ENCODE measurements around the gene LRRTM2. TPM values are rescaled to one million over a fixed set of nuclear protein-coding genes. Genes with fewer than 3 reads are reported as not detected.
"Not testable (repeated sequence)": the region's sequence is repeated elsewhere in the genome, so short reads cannot be mapped to it uniquely, and the experiment has no call there.

Gene LRRTM2
- total and polyA plus RNA-seq, 5 donors = 0.07 to 0.31 (median 0.17) TPM; not detected in 2

DNA sequence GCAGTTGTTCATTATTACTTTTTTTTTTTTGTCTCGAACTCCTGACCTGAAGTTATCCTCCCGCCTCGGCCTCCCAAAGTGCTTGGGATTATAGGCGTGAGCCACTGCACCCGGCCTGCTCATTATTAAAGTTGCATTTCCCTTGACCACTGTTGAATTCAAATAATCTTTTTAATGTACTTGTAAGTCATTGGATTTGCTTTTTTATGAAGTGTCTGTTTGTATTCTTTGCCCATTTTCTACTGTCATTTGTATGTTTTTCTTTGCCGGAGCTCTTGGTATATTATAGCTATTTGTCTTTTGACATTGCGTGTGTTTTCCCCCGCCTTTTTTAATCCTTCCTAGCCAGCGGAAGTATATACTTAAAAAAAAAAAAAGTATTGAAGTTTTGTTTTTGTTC is 22.0 kb downstream of the LRRTM2 start:
- no peak overlapping the region for H3K4me3 ChIP-seq (ENCODE audit: low read length)

DNA sequence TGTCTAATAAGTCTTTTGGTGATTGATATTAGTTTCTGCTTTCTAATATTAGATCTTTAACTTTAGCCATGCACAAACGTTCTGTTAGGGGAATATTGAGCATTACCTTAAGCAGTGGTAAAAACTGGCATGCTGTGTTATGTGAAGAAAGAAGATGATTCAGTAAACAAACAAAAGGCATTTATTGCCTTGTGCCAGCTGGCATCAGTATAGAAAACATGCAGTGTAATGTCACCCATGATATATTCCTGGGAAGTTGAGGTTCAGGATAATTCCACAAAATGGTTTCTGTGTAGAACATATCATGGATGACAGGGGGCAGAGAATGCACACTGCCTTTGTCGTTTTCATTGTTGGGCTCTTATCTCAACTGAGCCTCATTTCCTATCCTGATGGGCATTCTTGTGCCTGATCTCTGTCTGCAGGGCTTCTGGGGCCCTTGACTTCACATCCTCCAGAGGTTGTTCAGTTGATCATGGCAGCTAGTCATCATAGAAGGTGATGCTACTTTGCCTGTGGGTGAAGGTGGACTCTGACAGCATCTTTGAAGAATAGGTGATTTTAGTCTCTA is 24.2 kb downstream of the LRRTM2 start:
- H3K27ac ChIP-seq (ENCODE audit: low read length) = peak overlapping the region; percentile 27
- DNase-seq (no peak), ATAC-seq (no peak)
- intact Hi-C loops (cut with DNase I) = no loop called here
- H3K4me1 ChIP-seq (ENCODE audit: control insufficient read depth, insufficient read depth, low read length) = no peaks in the 10 kb centered on the region
- H3K9me3 ChIP-seq (ENCODE audit: control insufficient read depth, low read length) = no peaks in the 10 kb centered on the region
- no peaks in the 10 kb centered on the region for H3K27me3 ChIP-seq (ENCODE audit: control insufficient read depth, insufficient read depth)
- WGBS = 27% methylated on average over 2 of the region's 2 CpGs
- H3K4me3 ChIP-seq (ENCODE audit: low read length) = no peak overlapping the region

More for the DNA sequence above, 22.0 kb downstream of the LRRTM2 start:
- no peak overlapping the region for H3K27ac ChIP-seq (ENCODE audit: low read length)
- WGBS = 70% methylated on average over 9 of the region's 9 CpGs
- no peaks in the 10 kb centered on the region for H3K9me3 ChIP-seq (ENCODE audit: control insufficient read depth, low read length)
- H3K4me1 ChIP-seq (ENCODE audit: control insufficient read depth, insufficient read depth, low read length) = no peaks in the 10 kb centered on the region
- ATAC-seq (no peak), DNase-seq (no peak)
- no peaks in the 10 kb centered on the region for H3K27me3 ChIP-seq (ENCODE audit: control insufficient read depth, insufficient read depth)
- intact Hi-C loops (cut with DNase I) = no loop called here

DNA sequence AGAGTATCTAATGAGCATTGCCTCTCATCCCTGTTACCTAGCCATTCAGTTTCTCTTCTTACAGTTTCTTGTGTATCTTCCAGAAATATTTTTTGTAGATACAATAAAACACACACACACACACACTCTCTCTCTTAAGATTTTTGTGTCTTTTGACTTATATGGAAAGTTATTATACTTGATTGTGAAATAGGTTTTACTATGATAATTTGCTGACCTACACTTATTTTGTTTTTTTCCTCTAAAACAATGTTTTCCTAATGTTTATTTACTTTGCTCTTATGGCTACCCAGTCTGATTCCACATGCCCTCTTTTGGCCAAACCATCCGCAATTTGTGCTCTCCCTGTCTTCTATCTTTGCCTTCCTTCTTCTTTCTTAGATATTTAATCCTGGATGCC is 25.3 kb downstream of the LRRTM2 start:
- Histone ChIP-seq H3K4me1 (ENCODE audit: control insufficient read depth, insufficient read depth, low read length) (no peaks in the 10 kb centered on the region), H3K27ac (ENCODE audit: low read length) (no peak overlapping the region), H3K27me3 (ENCODE audit: control insufficient read depth, insufficient read depth) (no peaks in the 10 kb centered on the region), H3K4me3 (ENCODE audit: low read length) (no peak overlapping the region), H3K9me3 (ENCODE audit: control insufficient read depth, low read length) (no peaks in the 10 kb centered on the region)
- WGBS = 85% methylated on average over 1 of the region's 1 CpG
- ATAC-seq = no peak
- intact Hi-C loops (cut with DNase I) = no loop called here
- DNase-seq = no peak

DNA sequence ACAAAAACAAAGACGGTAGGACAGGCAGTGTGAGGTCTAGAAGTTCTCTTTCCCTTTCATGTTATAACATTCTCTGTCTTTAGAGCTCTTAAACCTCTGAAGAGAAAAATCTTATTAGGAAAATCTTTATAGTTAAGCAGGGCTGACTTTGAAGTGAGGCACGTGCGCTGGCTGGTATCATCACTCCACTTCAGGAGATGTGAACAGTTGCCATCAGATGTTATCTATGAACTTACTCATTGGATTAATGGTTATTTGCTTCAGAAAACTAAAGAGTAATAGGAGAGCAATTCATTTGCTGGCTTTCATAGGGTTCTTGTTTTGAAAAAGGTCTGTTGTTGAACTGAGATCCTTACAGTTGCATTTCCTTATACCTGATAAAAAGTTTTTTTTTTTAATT is 25.7 kb downstream of the LRRTM2 start:
- intact Hi-C loops (cut with DNase I) = no loop called here
- ATAC-seq (no peak), DNase-seq (no peak)
- Histone ChIP-seq H3K4me3 (ENCODE audit: low read length) (no peak overlapping the region), H3K9me3 (ENCODE audit: control insufficient read depth, low read length) (no peaks in the 10 kb centered on the region), H3K4me1 (ENCODE audit: control insufficient read depth, insufficient read depth, low read length) (no peaks in the 10 kb centered on the region), H3K27me3 (ENCODE audit: control insufficient read depth, insufficient read depth) (no peaks in the 10 kb centered on the region), H3K27ac (ENCODE audit: low read length) (no peak overlapping the region)
- WGBS = 16% methylated on average over 3 of the region's 3 CpGs

DNA sequence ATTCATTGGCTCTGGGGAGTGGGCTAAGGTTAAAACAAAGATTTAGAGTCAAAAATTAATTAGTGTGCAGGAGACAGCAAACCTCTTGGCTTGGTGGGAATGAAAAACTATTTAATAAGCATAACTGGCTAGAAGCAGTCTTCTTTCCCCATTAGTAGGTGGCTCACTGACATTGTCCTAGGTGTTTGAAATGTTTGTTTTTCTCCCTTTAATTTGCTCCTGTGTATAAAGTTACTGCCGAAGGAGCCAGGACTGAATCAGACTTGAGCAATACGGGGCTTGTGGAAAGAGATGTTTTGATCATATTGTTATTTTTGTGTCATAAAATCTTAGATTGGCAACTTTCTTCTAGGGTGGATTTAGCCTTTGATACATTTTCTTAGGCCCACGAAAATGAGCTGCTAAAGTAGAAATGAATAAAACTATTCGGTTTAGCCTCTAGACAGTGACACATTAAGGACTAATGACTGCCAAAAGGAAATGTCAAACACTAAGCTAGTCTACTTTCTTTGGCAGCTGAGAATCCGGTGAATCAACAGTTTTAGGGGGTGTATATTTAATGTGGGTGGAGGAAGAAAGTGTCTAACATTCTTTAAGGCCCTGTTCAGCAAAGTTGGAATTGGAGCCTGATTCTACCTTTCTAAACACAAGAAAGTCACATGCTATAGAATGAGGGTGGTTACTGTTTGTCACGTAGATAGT is 30.2 kb downstream of the LRRTM2 start:
- intact Hi-C loops (cut with DNase I) = no loop called here
- WGBS = 38% methylated on average over 6 of the region's 6 CpGs
- ATAC-seq (peak; percentile 69 to 94), DNase-seq (no peak)
- Histone ChIP-seq H3K4me3 (ENCODE audit: low read length) (no peak overlapping the region), H3K9me3 (ENCODE audit: control insufficient read depth, low read length) (no peaks in the 10 kb centered on the region), H3K4me1 (ENCODE audit: control insufficient read depth, insufficient read depth, low read length) (peaks cover 2% of the 10 kb centered on the region), H3K27me3 (ENCODE audit: control insufficient read depth, insufficient read depth) (no peaks in the 10 kb centered on the region), H3K27ac (ENCODE audit: low read length) (no peak overlapping the region)

DNA sequence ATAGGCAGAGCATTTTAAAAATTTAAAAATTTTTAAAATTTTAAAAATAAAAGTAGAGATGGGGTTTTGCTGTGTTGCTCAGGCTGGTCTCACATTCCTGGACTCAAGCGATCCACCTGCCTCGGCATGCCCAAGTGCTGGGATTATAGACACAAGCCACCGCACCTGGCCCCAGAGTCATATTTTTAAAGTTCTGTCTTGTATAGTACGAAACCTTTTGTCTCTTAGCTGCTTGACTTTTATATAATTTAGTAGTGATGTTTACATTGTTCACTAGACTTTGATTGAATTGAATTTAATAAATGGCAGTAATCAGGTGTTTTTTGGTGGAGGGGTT is 31.0 kb downstream of the LRRTM2 start:
- ATAC-seq = no peak
- intact Hi-C loops (cut with DNase I) = no loop called here
- Histone ChIP-seq H3K4me3 (ENCODE audit: low read length) (no peak overlapping the region), H3K4me1 (ENCODE audit: control insufficient read depth, insufficient read depth, low read length) (peaks cover 5% of the 10 kb centered on the region), H3K9me3 (ENCODE audit: control insufficient read depth, low read length) (no peaks in the 10 kb centered on the region), H3K27ac (ENCODE audit: low read length) (no peak overlapping the region), H3K27me3 (ENCODE audit: control insufficient read depth, insufficient read depth) (no peaks in the 10 kb centered on the region)
- DNase-seq = no peak
- WGBS = 98% methylated on average over 4 of the region's 4 CpGs

DNA sequence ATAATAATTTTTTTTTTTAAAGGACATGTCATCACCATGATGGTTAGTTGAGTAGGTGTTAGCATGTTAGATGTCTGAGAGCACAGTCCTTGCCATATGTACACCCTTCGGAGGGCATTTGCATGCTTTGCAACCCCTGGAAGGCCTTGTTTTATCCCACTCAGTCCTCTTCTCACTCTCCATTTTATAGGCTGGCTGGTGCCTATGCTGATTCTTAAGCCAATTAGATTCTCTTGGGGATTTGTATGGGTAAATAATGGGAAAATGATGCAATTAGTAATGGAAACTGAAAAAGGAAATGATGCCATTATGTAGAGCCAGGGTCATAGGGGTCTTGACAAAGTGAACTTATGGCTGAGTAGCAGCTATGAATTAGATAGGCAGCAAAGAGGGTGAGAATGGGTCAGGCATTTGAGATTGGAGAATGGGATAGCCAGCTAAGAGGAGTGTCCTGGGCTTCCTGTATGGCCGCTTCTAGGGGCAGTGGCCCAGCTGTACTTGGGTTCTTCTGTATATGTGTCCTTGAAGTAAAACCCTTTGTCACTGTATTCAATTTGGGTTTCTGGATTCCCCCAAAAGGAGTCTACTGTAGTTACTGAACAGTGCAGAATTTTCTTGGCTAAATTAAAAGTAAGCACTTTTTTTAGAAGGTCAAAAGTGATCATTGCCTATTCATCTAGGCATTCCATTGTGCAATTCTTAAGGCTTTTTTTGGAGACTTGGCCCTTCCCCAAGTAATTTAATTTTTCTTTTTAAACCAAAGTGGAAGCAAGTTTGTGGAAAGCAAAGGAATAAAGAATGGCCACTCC is 31.6 kb downstream of the LRRTM2 start:
- intact Hi-C loops (cut with DNase I) = no loop called here
- Histone ChIP-seq H3K4me3 (ENCODE audit: low read length) (no peak overlapping the region), H3K27me3 (ENCODE audit: control insufficient read depth, insufficient read depth) (no peaks in the 10 kb centered on the region), H3K27ac (ENCODE audit: low read length) (no peak overlapping the region), H3K9me3 (ENCODE audit: control insufficient read depth, low read length) (no peaks in the 10 kb centered on the region), H3K4me1 (ENCODE audit: control insufficient read depth, insufficient read depth, low read length) (peaks cover 5% of the 10 kb centered on the region)
- WGBS = 93% methylated on average over 2 of the region's 2 CpGs
- DNase-seq (no peak), ATAC-seq (peak in 1 of 2 donors; percentile 30)

DNA sequence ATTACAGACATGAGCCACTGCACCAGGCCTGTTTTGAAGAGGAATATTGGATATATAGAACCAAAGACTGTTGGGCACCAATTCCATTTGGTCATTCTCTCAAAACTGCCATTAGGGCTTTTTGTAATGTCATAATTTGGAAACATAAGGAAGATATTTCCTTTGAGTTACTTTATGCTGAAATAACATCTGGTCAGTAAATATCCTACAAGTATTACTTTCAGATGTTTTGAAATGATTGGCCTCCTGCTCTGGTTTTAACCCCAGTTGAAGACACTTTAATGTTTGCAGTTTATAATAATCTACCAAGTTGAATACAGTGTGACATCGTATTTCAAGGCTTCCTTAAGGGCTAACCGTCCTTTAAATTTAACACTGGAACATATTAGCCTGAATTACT is 33.6 kb downstream of the LRRTM2 start:
- Histone ChIP-seq H3K4me3 (ENCODE audit: low read length) (no peak overlapping the region), H3K27ac (ENCODE audit: low read length) (no peak overlapping the region)
- WGBS = 86% methylated on average over 2 of the region's 2 CpGs

DNA sequence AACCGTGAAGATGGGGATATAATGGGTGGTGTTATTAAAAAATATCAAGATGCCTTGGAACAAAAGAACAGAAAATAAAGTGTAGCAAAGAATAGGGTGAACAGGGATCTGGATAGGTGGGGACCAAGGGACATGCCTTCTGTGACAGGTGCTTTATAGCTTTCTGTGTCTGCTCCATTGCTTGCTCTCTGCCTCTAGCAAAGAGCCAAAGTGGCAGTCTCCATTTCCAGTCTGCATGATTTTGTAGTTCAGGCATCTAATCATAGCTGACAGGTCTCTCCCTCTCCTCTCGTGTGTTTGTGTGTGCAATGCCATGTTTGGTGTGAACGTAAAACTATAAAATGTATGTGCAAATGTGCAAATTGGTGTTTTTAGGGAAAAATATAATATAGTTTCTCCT is 35.0 kb downstream of the LRRTM2 start:
- intact Hi-C loops (cut with DNase I) = no loop called here
- Histone ChIP-seq H3K9me3 (ENCODE audit: control insufficient read depth, low read length) (no peaks in the 10 kb centered on the region), H3K4me3 (ENCODE audit: low read length) (no peak overlapping the region), H3K27me3 (ENCODE audit: control insufficient read depth, insufficient read depth) (no peaks in the 10 kb centered on the region), H3K27ac (ENCODE audit: low read length) (no peak overlapping the region), H3K4me1 (ENCODE audit: control insufficient read depth, insufficient read depth, low read length) (peaks cover 5% of the 10 kb centered on the region)
- 73% methylated on average over 3 of the region's 3 CpGs for WGBS
- DNase-seq = no peak
- ATAC-seq = no peak

More for the DNA sequence above, 33.6 kb downstream of the LRRTM2 start:
- intact Hi-C loops (cut with DNase I) = no loop called here
- ATAC-seq (no peak), DNase-seq (no peak)
- Histone ChIP-seq H3K9me3 (ENCODE audit: control insufficient read depth, low read length) (no peaks in the 10 kb centered on the region), H3K27me3 (ENCODE audit: control insufficient read depth, insufficient read depth) (no peaks in the 10 kb centered on the region), H3K4me1 (ENCODE audit: control insufficient read depth, insufficient read depth, low read length) (peaks cover 5% of the 10 kb centered on the region)

DNA sequence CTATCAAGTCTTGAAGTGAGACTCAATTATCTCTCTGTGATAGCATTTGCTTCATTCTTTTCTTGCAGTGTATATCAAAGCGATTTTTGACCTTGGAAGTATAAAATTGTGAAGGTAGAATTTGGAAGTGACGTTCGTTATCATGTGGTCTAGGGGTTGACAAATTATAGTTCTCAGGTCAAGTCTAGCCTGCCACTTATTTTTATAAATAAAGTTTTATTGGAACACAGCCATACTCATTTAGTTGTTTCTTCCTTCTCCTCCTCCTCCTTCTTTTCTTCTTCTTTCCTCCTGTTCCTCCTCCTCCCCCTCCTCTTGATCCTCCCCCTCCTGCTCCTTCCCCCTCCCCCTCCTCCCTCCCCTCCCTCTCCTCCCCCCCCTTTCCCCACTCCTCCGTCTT is 38.0 kb downstream of the LRRTM2 start:
- Histone ChIP-seq H3K27me3 (ENCODE audit: control insufficient read depth, insufficient read depth) (no peaks in the 10 kb centered on the region), H3K9me3 (ENCODE audit: control insufficient read depth, low read length) (no peaks in the 10 kb centered on the region), H3K4me1 (ENCODE audit: control insufficient read depth, insufficient read depth, low read length) (peaks cover 5% of the 10 kb centered on the region), H3K4me3 (ENCODE audit: low read length) (no peak overlapping the region), H3K27ac (ENCODE audit: low read length) (no peak overlapping the region)
- DNase-seq = no peak
- WGBS = 95% methylated on average over 4 of the region's 4 CpGs
- intact Hi-C loops (cut with DNase I) = no loop called here
- no peak for ATAC-seq

DNA sequence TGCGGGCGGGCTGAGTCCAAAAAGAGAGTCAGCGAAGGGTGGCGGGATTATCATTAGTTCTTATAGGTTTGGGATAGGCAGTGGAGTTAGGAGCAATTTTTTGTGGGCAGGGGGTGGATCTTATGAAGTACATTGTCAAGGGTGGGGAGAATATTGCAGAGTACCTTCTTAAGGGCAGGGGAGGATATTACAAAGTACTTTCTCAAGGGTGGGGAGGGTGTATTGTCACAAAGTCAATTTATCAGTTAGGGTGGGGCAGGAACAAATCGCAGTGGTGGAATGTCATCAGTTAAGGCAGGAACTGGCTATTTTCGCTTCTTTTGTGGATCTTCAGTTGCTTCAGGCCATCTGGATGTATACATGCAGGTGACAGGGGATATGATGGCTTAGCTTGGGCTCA is 40.3 kb downstream of the LRRTM2 start:
- H3K27me3 ChIP-seq (ENCODE audit: control insufficient read depth, insufficient read depth); H3K9me3 ChIP-seq (ENCODE audit: control insufficient read depth, low read length); H3K4me1 ChIP-seq (ENCODE audit: control insufficient read depth, insufficient read depth, low read length); H3K4me3 ChIP-seq (ENCODE audit: low read length); intact Hi-C loops (cut with DNase I); H3K27ac ChIP-seq (ENCODE audit: low read length); DNase-seq; ATAC-seq: not testable (repeated sequence)
- WGBS = 88% methylated on average over 6 of the region's 6 CpGs

Data from right cardiac atrium (tissue), 5 donors.